ENCODE data around the gene USP22.

The USP22 gene

DNA sequence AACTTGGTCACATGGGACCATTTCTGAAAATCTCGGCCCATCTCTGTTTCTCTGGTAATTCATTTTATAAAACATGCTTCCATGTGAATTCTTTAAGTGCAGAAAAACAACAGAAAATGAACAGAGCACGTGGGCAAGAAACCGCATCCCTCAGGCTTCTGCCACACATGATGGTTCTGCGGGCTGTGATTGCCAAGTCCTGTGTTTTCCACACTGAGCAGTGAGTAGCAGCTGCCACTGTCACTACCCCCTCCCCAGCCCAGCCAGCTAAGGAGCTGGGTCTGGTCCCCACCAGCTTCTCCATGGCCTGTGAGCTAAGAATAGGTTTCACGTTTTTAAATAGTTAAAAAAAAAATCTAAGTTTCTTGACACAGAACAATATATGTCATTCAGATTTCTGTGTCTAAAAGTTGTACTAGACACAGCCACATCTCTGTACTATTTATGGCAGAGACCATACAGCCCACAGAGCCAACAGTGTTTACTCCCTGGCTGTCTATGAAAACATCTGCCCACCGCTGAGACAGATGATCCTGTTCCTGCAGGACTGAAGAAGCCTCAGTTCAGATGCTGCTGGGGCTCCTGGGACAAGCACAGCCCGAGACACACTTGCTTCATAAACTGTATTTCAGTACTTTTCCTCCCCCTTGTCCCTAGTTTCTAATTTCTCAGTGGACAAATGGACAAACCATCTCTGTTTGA, 41.5 kb downstream of the USP22 start:
- DNase-seq (ENCODE audit: low read depth, low spot score): no peak

GRCh38 chr17:20999841-21000532, 42.8 kb downstream of the USP22 start:
- DNase-seq (ENCODE audit: low read depth, low spot score): no peak

DNA sequence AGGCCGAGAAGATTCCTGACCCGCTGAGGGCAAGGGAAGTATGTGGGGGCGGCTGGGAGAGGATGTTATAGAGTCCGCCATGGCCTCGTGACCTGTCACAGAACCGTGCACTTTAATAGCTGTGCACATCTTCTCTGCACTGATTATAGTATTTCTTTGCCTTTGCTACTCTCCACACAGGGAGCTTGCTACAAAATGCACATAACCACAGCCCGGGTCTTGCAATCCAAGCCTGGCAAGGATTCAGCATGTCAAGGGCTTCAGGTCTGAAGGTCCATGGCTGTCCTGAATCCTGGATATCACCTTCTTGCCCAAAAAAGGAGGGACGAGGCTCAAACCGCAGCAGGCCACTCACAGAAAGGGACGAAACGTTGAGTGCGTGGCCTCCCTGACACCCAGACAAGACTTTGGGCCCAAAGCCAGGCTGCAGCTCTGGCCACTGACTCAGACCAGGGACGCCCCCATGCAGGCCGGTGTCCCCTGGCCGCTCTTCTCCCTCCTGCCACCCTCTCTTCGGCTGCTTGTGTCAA, 43.7 kb downstream of the USP22 start:
- no peak for DNase-seq (ENCODE audit: low read depth, low spot score)

DNA sequence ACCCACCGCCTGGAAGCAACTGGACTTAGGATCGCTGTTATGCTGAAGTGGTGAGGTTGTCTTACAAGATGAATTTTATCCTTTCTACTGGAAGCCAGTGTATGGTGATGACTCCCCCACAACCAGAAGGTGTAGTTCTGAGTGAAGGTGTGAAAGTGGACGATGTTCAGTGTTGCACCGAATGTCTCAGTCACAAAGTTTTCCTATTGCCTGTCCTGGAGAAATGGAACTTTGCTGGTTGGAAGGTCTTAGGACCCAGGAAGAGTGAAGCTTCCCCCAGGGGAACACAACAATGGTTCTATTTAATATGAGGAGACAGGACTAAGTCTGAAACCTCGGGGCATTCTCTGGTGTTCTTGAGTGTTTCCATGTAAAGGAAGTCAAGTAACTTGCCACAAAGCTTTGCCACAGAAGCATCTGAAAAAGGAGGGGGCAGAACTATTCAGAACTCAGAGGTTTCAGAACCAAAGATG, 44.2 kb downstream of the USP22 start:
- no peak for DNase-seq (ENCODE audit: low read depth, low spot score)

GRCh38 chr17:20997711-20998570, 44.9 kb downstream of the USP22 start:
- no peak for DNase-seq (ENCODE audit: low read depth, low spot score)

DNA sequence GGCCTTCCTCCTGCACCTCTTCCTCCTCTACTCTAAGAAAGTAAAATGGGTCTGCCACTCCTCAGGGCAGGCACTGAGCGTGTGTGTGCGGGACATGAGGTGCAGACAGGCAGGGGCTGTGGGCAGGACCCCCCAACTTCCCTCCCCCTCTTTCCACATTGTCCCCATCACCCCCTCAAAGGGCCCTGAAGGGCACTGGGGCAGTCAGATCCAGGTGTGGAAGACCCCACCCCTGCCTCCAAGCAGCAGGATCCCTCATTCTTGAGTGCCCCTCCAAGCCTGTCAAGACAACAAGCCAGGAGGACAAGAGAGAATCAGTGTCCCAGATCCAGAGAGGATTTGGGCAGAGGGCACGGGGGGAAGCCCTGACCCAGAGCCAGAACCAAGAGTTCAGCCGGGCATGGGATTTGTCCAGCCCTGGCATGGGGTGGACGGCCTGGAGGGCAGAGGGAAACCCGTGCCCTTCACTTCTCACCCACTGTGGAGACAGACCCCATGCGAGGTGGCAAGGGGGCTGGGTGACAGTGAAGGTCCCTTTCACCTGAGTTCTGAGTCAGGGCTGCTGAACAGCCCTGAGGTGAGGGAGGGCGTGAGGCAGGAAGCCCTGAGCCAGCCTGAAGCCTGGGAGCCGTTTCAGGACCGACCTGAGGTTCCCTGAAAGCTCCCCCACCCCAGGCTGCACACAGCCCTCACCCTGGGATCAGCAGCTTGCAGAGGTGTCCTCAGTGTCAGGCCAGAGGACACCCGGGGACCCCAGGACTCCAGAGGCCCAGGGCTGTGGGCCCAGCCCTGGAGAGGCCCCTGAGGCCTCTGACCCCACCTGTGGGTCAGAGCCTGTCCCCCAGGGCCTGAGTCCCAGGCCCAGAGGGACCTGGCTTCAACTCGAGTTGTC, 45.8 kb downstream of the USP22 start:
- no peak for DNase-seq (ENCODE audit: low read depth, low spot score)

GRCh38 chr17:20995873-20996723, 46.7 kb downstream of the USP22 start:
- DNase-seq (ENCODE audit: low read depth, low spot score): no peak

- DNase-seq (ENCODE audit: low read depth, low spot score): no peak
These were observed 47.5 kb downstream of the USP22 start for GRCh38 chr17:20995164-20995872.

- DNase-seq (ENCODE audit: low read depth, low spot score): no peak
These were observed 48.0 kb downstream of the USP22 start for GRCh38 chr17:20994779-20995149.

GRCh38 chr17:20993863-20994778, 48.7 kb downstream of the USP22 start:
- DNase-seq (ENCODE audit: low read depth, low spot score): no peak

DNA sequence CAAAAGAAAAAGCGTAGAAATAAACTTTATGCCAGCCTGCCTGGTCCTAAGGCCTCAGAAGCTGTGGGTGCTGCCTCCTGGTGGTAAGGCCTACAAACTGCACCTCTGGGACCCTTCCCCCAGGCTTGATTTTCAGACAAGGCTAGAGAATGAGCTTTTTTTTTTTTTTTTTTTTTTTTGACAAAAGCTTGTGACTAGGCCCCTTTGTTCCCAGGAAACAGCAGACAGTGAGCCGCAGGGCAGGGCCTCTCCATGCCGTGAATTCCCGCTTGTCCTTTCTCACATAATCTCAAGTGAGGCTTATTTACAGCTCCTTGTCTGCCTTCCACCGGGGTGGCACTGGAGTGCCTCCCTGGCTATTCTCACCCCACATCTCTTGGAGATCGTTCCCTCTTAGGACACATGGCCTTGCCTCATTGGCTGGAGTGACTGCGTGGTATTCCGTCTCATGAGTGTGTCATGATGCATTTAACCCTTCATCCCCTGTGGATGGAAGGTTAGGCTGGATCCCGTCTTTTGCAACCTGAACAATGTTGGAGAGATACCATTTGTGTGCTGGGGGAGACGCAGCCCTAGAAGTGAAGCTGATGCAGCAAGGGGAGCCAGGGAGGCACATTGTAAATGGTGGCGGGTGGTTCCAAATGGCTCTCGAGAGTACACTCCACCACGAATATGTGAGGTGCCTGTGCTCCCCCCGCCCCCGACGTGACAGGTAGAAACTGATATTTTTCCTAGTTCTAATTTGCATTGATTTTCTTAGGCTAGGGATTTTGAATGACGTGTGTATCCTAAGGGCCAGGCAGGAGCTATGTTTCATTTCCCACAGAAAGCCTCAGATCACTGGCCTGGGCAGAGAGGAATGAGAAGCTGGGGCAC, 49.6 kb downstream of the USP22 start:
- peak; percentile 65 for DNase-seq (ENCODE audit: low read depth, low spot score)

GRCh38 chr17:20992416-20992815, 50.4 kb downstream of the USP22 start:
- DNase-seq (ENCODE audit: low read depth, low spot score): no peak

- no peak for DNase-seq (ENCODE audit: low read depth, low spot score)
These were observed 51.4 kb downstream of the USP22 start for GRCh38 chr17:20991276-20992037.

GRCh38 chr17:20989991-20990855, 52.6 kb downstream of the USP22 start:
- DNase-seq (ENCODE audit: low read depth, low spot score): no peak

DNA sequence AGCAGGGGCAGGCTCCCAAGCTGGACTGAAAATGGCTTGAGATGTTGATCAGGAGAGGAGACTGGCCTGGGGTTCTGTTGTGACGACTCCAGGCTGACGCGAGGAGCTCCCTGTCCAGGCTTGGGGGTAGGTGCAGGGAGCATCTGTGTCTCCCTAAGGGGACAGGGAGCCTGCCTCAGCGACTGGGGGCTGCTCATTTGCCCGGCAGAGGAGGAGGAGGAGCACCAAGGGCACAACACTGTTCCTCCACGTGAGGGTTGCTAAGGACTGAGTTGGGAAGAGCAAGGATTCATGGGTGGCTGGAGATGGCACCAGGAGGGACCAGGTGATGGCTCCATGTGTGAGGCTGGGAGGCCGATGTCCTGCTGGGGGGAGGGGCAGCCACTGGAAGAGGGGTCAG, 53.3 kb downstream of the USP22 start:
- DNase-seq (ENCODE audit: low read depth, low spot score): no peak

- no peak for DNase-seq (ENCODE audit: low read depth, low spot score)
These were observed 53.9 kb downstream of the USP22 start for GRCh38 chr17:20988896-20989295.
